ENCODE measurements around the gene RRN3. TPM values are rescaled to one million over a fixed set of nuclear protein-coding genes. Genes with fewer than 3 reads are reported as not detected.
A peak's percentile ranks its signal among the peaks of the same experiment; 100 is the strongest.
"Not testable (repeated sequence)": the region's sequence is repeated elsewhere in the genome, so short reads cannot be mapped to it uniquely, and the experiment has no call there.

RRN3 gene, protein sequence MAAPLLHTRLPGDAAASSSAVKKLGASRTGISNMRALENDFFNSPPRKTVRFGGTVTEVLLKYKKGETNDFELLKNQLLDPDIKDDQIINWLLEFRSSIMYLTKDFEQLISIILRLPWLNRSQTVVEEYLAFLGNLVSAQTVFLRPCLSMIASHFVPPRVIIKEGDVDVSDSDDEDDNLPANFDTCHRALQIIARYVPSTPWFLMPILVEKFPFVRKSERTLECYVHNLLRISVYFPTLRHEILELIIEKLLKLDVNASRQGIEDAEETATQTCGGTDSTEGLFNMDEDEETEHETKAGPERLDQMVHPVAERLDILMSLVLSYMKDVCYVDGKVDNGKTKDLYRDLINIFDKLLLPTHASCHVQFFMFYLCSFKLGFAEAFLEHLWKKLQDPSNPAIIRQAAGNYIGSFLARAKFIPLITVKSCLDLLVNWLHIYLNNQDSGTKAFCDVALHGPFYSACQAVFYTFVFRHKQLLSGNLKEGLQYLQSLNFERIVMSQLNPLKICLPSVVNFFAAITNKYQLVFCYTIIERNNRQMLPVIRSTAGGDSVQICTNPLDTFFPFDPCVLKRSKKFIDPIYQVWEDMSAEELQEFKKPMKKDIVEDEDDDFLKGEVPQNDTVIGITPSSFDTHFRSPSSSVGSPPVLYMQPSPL
- 40.9 and 44.3 TPM in 2 replicates for total RNA-seq (2021)
- long read RNA-seq, transcript RRN3-203 (17 exons, 2,198 nt) = minor isoform, 29 of 278 reads
- long read RNA-seq, transcript RRN3-201 (18 exons, 3,762 nt) = major isoform, 218 of 278 reads
- long read RNA-seq, partial matches to known transcripts = 9 of 278 reads
- long read RNA-seq, other reads (novel, unspliced or antisense) = 22 of 278 reads

DNA sequence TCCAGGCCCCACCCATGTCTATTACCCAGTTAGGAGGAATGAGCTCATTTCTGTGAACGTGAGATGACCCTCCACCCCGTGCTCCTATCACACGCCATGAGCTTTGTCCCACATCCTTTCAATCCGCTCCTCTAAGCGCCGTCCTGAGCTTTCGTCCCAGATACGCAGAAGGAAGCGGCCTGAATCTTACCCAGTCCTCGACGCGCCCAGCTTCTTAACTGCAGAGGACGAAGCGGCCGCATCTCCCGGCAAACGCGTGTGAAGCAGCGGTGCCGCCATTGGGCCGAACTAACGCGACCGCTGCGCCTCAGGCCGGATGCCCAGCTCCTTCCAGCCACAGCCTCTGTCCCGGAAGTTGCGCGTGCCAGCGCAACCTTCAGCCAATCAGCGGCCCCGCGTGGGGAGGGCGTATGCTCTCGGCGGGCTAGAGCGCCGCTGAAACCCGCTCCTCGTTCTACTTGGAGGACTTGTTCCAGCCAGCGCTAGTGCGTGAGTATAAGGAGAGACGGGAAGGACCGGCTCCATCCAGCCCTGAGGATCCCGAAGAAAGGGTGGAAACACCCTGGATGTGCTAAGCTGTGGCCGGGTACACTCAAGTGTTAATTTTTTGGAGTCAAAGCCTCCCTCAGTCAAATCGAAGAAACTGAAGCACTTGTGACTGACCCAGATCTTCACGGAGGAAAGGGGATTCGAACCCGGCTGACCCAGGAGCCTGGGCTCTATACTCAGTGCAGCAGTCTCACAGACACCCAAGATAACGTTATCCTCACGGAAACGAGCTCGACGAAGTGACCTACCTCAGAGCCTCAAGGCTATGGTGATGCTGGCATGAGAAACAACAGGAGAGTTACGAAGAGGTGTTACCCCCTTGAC, at the start of gene RRN3:
Gene RRN3, minus strand, starts transcription at position 318 of the 873 bp plus-strand sequence. Its CDS starts 39 bp downstream, at position 279.
- Histone ChIP-seq H3K14ac (ENCODE audit: insufficient read depth, low read length) (peak within 1 kb of the TSS; percentile 97; the same call in 1 of the 2 replicates), H3K18ac (ENCODE audit: insufficient read length, low read depth, low read length) (peak within 1 kb of the TSS; percentile 96), H3K9ac (ENCODE audit: extremely low read depth, insufficient read length, low read length) (peak within 1 kb of the TSS; percentile 96), H3K4me2 (ENCODE audit: insufficient read depth, insufficient read length, low read length) (peak within 1 kb of the TSS; percentile 91)
- H4K5ac ChIP-seq (ENCODE audit: insufficient read length, low read depth, low read length); H2BK15ac ChIP-seq (ENCODE audit: low read depth, low read length); H3K27me3 Mint-ChIP-seq (ENCODE audit: low read depth); H2BK120ac ChIP-seq (ENCODE audit: low read depth, low read length, poor library complexity, severe bottlenecking); H3K79me2 ChIP-seq (ENCODE audit: insufficient read depth, low read length); H3K27ac ChIP-seq (ENCODE audit: insufficient read length, low read depth, low read length); H3K4me1 Mint-ChIP-seq; H3K79me1 ChIP-seq (ENCODE audit: insufficient read depth, low read depth, low read length, poor library complexity, severe bottlenecking); H3K23me2 ChIP-seq (ENCODE audit: insufficient read length, low read depth, low read length, poor library complexity, severe bottlenecking); H2AFZ ChIP-seq (ENCODE audit: low read length); H2BK12ac ChIP-seq (ENCODE audit: insufficient read length, low read depth, low read length); H3K9me3 Mint-ChIP-seq; H3K9me3 ChIP-seq (ENCODE audit: control insufficient read depth, low read depth, low read length); H3K23ac ChIP-seq (ENCODE audit: insufficient read length, low read depth, low read length); H2BK5ac ChIP-seq (ENCODE audit: insufficient read length, low read length); H3K4ac ChIP-seq (ENCODE audit: low read depth, low read length); H3T11ph ChIP-seq (ENCODE audit: low read length); H2BK20ac ChIP-seq (ENCODE audit: low read depth, low read length, poor library complexity, severe bottlenecking); H4K8ac ChIP-seq (replicated peaks; ENCODE audit: insufficient read length, low read depth, low read length); H3K27me3 ChIP-seq (ENCODE audit: insufficient read depth, low read length); H2AK5ac ChIP-seq (ENCODE audit: insufficient read length, low read length); H3K4me1 ChIP-seq (ENCODE audit: insufficient read depth, low read length); H4K20me1 ChIP-seq (ENCODE audit: control insufficient read depth, insufficient read depth, insufficient read length); H4K91ac ChIP-seq (ENCODE audit: insufficient read length, low read depth, low read length); H3K56ac ChIP-seq (ENCODE audit: insufficient read length, low read depth, low read length): not testable (repeated sequence)
- Mint-ChIP-seq H3K4me3 (peak within 1 kb of the TSS; percentile 99), H3K27ac (peak within 1 kb of the TSS; percentile 93 to 100 (median 98)), H3K36me3 (ENCODE audit: insufficient read depth in 1 of 3, low read depth in 3 of 3) (peaks cover 7 to 32% (median 26%) of the 10 kb centered on the region in 3 experiments; a peak in 6 of 7 replicates)
- WGBS (ENCODE audit: extremely low coverage, insufficient read length, low lambda C conversion rate) = no CpG with 5 or more reads among the region's 56 CpGs
- peak; percentile 94 for DNase-seq

DNA sequence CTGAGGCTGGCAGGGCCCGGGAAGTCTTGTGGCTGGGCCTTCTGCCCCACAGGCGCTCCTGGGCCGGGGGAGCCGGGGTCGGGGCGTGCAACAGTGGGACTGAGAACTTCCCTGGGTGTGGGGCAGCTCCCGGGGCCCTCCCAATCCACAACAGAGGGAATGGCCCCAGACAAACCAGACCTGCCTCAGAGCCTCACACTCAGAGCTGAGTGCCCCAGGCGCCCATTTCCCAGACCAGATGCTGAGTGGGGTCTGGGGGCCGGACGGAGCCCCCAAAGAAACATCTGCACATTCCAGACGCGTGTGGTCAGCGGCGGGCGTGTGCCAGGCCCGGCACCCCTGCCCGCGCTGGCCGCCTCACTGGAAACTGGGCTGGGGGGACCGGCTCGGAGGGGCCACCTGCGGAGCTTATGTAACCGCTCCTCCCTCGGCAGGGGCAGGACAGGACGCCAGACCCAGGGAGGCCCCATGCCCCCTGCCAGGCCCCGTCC, 49.6 kb upstream of the RRN3 start:
- H2BK5ac ChIP-seq (ENCODE audit: insufficient read length, low read length); H2BK20ac ChIP-seq (ENCODE audit: low read depth, low read length, poor library complexity, severe bottlenecking); H3K27ac ChIP-seq (ENCODE audit: insufficient read length, low read depth, low read length); H3K18ac ChIP-seq (ENCODE audit: insufficient read length, low read depth, low read length); H4K91ac ChIP-seq (ENCODE audit: insufficient read length, low read depth, low read length); H2AFZ ChIP-seq (ENCODE audit: low read length); H2BK12ac ChIP-seq (ENCODE audit: insufficient read length, low read depth, low read length); H3K56ac ChIP-seq (ENCODE audit: insufficient read length, low read depth, low read length); H3K23ac ChIP-seq (ENCODE audit: insufficient read length, low read depth, low read length); H3K4me3 Mint-ChIP-seq; H3K4me2 ChIP-seq (ENCODE audit: insufficient read depth, insufficient read length, low read length); H3K23me2 ChIP-seq (ENCODE audit: insufficient read length, low read depth, low read length, poor library complexity, severe bottlenecking); H2AK5ac ChIP-seq (ENCODE audit: insufficient read length, low read length); H3K79me1 ChIP-seq (ENCODE audit: insufficient read depth, low read depth, low read length, poor library complexity, severe bottlenecking); H2BK15ac ChIP-seq (ENCODE audit: low read depth, low read length); H3K36me3 Mint-ChIP-seq (ENCODE audit: insufficient read depth in 1 of 3, low read depth in 3 of 3); H3K4ac ChIP-seq (ENCODE audit: low read depth, low read length); H3K27me3 Mint-ChIP-seq (ENCODE audit: low read depth); H3K9ac ChIP-seq (ENCODE audit: extremely low read depth, insufficient read length, low read length); H3K27me3 ChIP-seq (ENCODE audit: insufficient read depth, low read length); H4K20me1 ChIP-seq (ENCODE audit: control insufficient read depth, insufficient read depth, insufficient read length); H4K5ac ChIP-seq (ENCODE audit: insufficient read length, low read depth, low read length); H2BK120ac ChIP-seq (ENCODE audit: low read depth, low read length, poor library complexity, severe bottlenecking); H3K27ac Mint-ChIP-seq; H3T11ph ChIP-seq (ENCODE audit: low read length); H3K4me1 ChIP-seq (ENCODE audit: insufficient read depth, low read length); H4K8ac ChIP-seq (replicated peaks; ENCODE audit: insufficient read length, low read depth, low read length); H3K9me3 ChIP-seq (ENCODE audit: control insufficient read depth, low read depth, low read length); H3K9me3 Mint-ChIP-seq: not testable (repeated sequence)
- Histone ChIP-seq H3K79me2 (ENCODE audit: insufficient read depth, low read length) (peaks cover 18% of the 10 kb centered on the region; the same call in 1 of the 2 replicates), H3K14ac (ENCODE audit: insufficient read depth, low read length) (peak overlapping the region; percentile 47; the same call in 1 of the 2 replicates)
- WGBS (ENCODE audit: extremely low coverage, insufficient read length, low lambda C conversion rate) = no CpG with 5 or more reads among the region's 26 CpGs
- H3K4me1 Mint-ChIP-seq = peaks cover 16 to 30% of the 10 kb centered on the region in 2 experiments
- DNase-seq = peak; percentile 50

All from H9 (cell line).